ENCODE data around the gene HSPA14. TPM values are rescaled to one million over a fixed set of nuclear protein-coding genes. Genes with fewer than 3 reads are reported as not detected.

The HSPA14 gene
- total RNA-seq, 4 donors from 2014 or later: 7.8 to 11.3 (median 10.5) TPM

DNA sequence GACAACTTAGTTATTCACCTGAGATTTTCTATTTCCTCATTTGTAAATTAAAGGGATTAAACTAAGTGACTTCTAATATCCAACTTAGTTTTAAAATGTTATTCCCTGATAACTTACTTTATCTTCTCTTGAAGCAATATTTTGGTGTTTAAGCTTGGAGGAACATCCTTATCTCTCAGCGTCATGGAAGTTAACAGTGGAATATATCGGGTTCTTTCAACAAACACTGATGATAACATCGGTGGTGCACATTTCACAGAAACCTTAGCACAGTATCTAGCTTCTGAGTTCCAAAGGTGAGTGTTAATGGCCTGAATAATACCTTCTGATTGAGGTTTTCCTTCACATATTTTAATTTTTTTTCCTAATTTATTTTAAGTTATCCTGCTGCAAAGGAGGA is 14.1 kb downstream of the HSPA14 start:
- no peak for TF ChIP-seq POLR2A (IDR thresholded peaks at IDR 0.05)
- no peak for TF ChIP-seq EP300 (IDR thresholded peaks at IDR 0.05)
- no peak for TF ChIP-seq CTCF (IDR thresholded peaks at IDR 0.05)
- peaks cover 0 to 56% (median 0%) of the 10 kb centered on the region in 3 donors for H3K36me3 ChIP-seq
- WGBS, 2 donors: 94 to 99% methylated on average over 3 of the region's 3 CpGs

DNA sequence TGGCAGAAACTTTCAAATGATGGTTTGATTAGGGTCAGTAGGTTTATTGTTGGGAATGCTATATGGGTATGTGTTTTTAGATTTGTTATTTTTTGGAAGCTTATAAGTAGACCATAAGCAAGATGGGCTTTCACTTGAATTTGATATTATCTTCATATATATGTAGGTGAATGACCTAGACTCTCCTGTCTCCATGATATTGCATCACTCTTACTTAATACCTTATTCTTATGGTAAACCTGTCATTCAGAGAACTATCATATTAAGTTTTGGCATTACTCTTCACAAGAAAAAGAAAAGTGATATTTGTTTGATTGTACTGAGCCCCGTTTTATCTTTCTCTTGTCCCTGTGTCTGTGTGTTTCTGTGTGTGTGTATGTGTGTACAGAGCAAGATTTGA is 17.3 kb downstream of the HSPA14 start:
- no peaks in the 10 kb centered on the region for H3K4me1 ChIP-seq
- H3K27ac ChIP-seq: no peak overlapping the region
- no peaks in the 10 kb centered on the region for H3K27me3 ChIP-seq
- WGBS, 2 donors: 88 to 96% methylated on average over 1 of the region's 1 CpG
- H3K9me3 ChIP-seq: no peaks in the 10 kb centered on the region
- no peak overlapping the region for H3K4me3 ChIP-seq
- TF ChIP-seq EP300 (IDR thresholded peaks at IDR 0.05) (no peak), POLR2A (IDR thresholded peaks at IDR 0.05) (no peak), CTCF (IDR thresholded peaks at IDR 0.05) (no peak)
- peaks cover 0 to 60% (median 0%) of the 10 kb centered on the region in 3 donors for H3K36me3 ChIP-seq
- no peak for DNase-seq (ENCODE audit: low spot score in 2 of 2)

More for the DNA sequence above, 14.1 kb downstream of the HSPA14 start:
- Histone ChIP-seq H3K4me1 (no peaks in the 10 kb centered on the region), H3K4me3 (no peak overlapping the region), H3K9me3 (no peaks in the 10 kb centered on the region), H3K27me3 (no peaks in the 10 kb centered on the region), H3K27ac (no peak overlapping the region)
- DNase-seq (ENCODE audit: low spot score in 2 of 2): no peak

- no peaks in the 10 kb centered on the region for H3K4me1 ChIP-seq
- TF ChIP-seq POLR2A (IDR thresholded peaks at IDR 0.05): no peak
- TF ChIP-seq CTCF (IDR thresholded peaks at IDR 0.05): no peak
- no peak for TF ChIP-seq EP300 (IDR thresholded peaks at IDR 0.05)
- peaks cover 0 to 72% (median 0%) of the 10 kb centered on the region in 3 donors for H3K36me3 ChIP-seq
- WGBS, 2 donors: 91 to 95% methylated on average over 6 of the region's 6 CpGs
- H3K4me3 ChIP-seq: no peak overlapping the region
- no peaks in the 10 kb centered on the region for H3K27me3 ChIP-seq
- no peaks in the 10 kb centered on the region for H3K9me3 ChIP-seq
- no peak overlapping the region for H3K27ac ChIP-seq
- no peak for DNase-seq (ENCODE audit: low spot score in 2 of 2)
These were observed 20.3 kb downstream of the HSPA14 start for GRCh38 chr10:14858338-14858960.

DNA sequence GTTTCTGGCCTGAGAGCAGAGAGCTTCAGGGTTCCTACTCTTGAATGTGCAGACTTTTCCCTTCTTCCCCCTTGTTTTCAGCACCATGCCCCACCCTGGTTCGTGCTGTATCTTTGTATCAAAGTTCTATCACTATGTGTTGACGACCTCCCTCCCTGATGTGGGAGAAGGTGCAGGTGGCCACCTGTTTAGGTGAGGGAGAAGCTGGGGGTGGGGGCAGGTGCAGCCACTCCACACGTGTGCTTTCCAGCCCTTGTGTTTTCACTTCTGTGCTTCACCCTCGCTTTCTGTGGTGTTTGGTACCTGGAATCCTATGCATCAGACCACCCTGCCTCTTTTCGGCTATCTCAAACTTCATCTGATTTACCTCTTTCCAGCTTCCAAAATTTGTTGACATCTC is 20.9 kb downstream of the HSPA14 start:
- no peak for DNase-seq (ENCODE audit: low spot score in 2 of 2)
- TF ChIP-seq EP300 (IDR thresholded peaks at IDR 0.05): no peak
- TF ChIP-seq POLR2A (IDR thresholded peaks at IDR 0.05): no peak
- TF ChIP-seq CTCF (IDR thresholded peaks at IDR 0.05): no peak
- no peaks in the 10 kb centered on the region for H3K9me3 ChIP-seq
- H3K4me3 ChIP-seq: no peak overlapping the region
- no peak overlapping the region for H3K27ac ChIP-seq
- H3K4me1 ChIP-seq: no peaks in the 10 kb centered on the region
- WGBS, 2 donors: 87 to 90% methylated on average over 5 of the region's 5 CpGs
- H3K36me3 ChIP-seq: peaks cover 0 to 72% (median 0%) of the 10 kb centered on the region in 3 donors
- no peaks in the 10 kb centered on the region for H3K27me3 ChIP-seq

GRCh38 chr10:14859775-14860174 is 21.7 kb downstream of the HSPA14 start:
- Histone ChIP-seq H3K4me3 (no peak overlapping the region), H3K4me1 (no peaks in the 10 kb centered on the region), H3K36me3 (peaks cover 0 to 65% (median 0%) of the 10 kb centered on the region in 3 donors), H3K27me3 (no peaks in the 10 kb centered on the region), H3K9me3 (no peaks in the 10 kb centered on the region), H3K27ac (no peak overlapping the region)
- TF ChIP-seq EP300 (IDR thresholded peaks at IDR 0.05) (no peak), POLR2A (IDR thresholded peaks at IDR 0.05) (no peak), CTCF (IDR thresholded peaks at IDR 0.05) (no peak)
- no peak for DNase-seq (ENCODE audit: low spot score in 2 of 2)
